HCT116 (cell line): Measurements from ENCODE around the gene CST11. TPM values are rescaled to one million over a fixed set of nuclear protein-coding genes. Genes with fewer than 3 reads are reported as not detected.

Source experiments
- ATAC-seq: fragments of 200-7000 bp; cut with Tn5 transposase; 2 replicates; pipeline ENCODE4 v1.9.1; 2020; ENCODE audit warnings: mild to moderate bottlenecking, moderate library complexity
- BruUV-seq: library from RNA; stranded (reverse); fragments of 400-500 nt; replicated peaks from 2 replicates; lab custom pipeline; 2021; lab: Mats Ljungman, UMichigan
- CTCF ChIA-PET: fragments of 300-600 bp; sonication (Branson Sonifier 250); formaldehyde crosslinking; loops from one replicate; lab custom pipeline; 2021; ENCODE audit warnings: antibody characterized with exemption; lab: Charles Lee
- POLR2A ChIA-PET: fragments of 300-600, 350-600 bp; sonication (Branson Sonifier 250); formaldehyde crosslinking; loops from one replicate; lab custom pipeline; 2021; ENCODE audit warnings: antibody characterized with exemption; lab: Charles Lee
- RAD21 ChIA-PET, 2 experiments: fragments of 300-600 bp; sonication (Branson Sonifier 250); formaldehyde crosslinking; loops; one replicate each; lab custom pipeline; 2023; ENCODE audit warnings: low total read pairs in 2 of 2; ENCODE audit not compliant: uncharacterized antibody in 2 of 2, unreplicated experiment in 2 of 2, low non-redundant PET in 1 of 2; lab: Charles Lee
- DNase-seq: peaks from one replicate; pipeline ENCODE4 v3.0.0-alpha.2; 2010; ENCODE audit warnings: low read depth, low spot score
- H2AFZ ChIP-seq: fragments of 200-600 bp; shearing (Covaris generic), sonication (generic); 2 replicates; pipeline ENCODE4 v1.6.1; 2017; ENCODE audit warnings: low read depth, mixed run types, mixed read lengths, antibody characterized with exemption, low read length; ENCODE audit not compliant: poor library complexity, severe bottlenecking
- H3K27ac ChIP-seq: 2 replicates; pipeline ENCODE4 v1.5.1; 2012; ENCODE audit warnings: low read depth, low read length
- H3K27me3 ChIP-seq: fragments of 200-600 bp; sonication (generic); 2 replicates; pipeline ENCODE4 v1.6.1; 2016; ENCODE audit warnings: mixed run types, low read length, mixed read lengths; ENCODE audit not compliant: insufficient read depth
- H3K36me3 ChIP-seq, 2 experiments: fragments of 200-500 bp in 1 of 2; fragments of 200-600 bp in 1 of 2; sonication (Bioruptor generic) in 1 of 2; sonication (generic) in 1 of 2; 2 replicates each; pipeline versions ENCODE4 v1.5.1 to v1.6.1; 2014 to 2016; ENCODE audit warnings: low read length in 2 of 2, inconsistent platforms in 1 of 2, mixed read lengths in 1 of 2, mixed run types in 1 of 2; ENCODE audit not compliant: insufficient read depth in 2 of 2, control insufficient read depth in 1 of 2
- H3K4me1 ChIP-seq, 2 experiments: fragments of 200-600 bp in 1 of 2; sonication (generic) in 1 of 2; 2 replicates each; pipeline versions ENCODE4 v1.5.1 to v1.6.1; 2012 to 2017; ENCODE audit warnings: low read length in 2 of 2, inconsistent platforms in 1 of 2, mild to moderate bottlenecking in 1 of 2, mixed read lengths in 1 of 2, mixed run types in 1 of 2, moderate library complexity in 1 of 2; ENCODE audit not compliant: insufficient read depth in 2 of 2, control insufficient read depth in 1 of 2
- H3K4me2 ChIP-seq: fragments of 200-600 bp; sonication (generic); 2 replicates; pipeline ENCODE4 v1.6.1; 2017; ENCODE audit warnings: mixed run types, low read length, mixed read lengths
- H3K4me3 ChIP-seq, 2 experiments: fragments of 200-600 bp in 1 of 2; sonication (generic) in 1 of 2; replicated peaks in 1 of 2; 2 replicates each; pipeline ENCODE4 v1.5.1; 2011 to 2016; ENCODE audit warnings: low read length in 2 of 2, control low read depth in 1 of 2, low read depth in 1 of 2, mild to moderate bottlenecking in 1 of 2, mixed read lengths in 1 of 2, mixed run types in 1 of 2
- H3K79me2 ChIP-seq: fragments of 200-600 bp; sonication (generic); 2 replicates; pipeline ENCODE4 v1.6.1; 2017; ENCODE audit warnings: mild to moderate bottlenecking, mixed run types, low read length, moderate library complexity, mixed read lengths; ENCODE audit not compliant: insufficient read depth
- H3K9ac ChIP-seq: fragments of 200-600 bp; sonication (generic); 2 replicates; pipeline ENCODE4 v1.6.1; 2016; ENCODE audit warnings: low read length, mixed read lengths
- H3K9me2 ChIP-seq: fragments of 200-600 bp; sonication (generic), shearing (Covaris generic); 2 replicates; pipeline ENCODE4 v1.6.1; 2017; ENCODE audit warnings: mixed run types, mild to moderate bottlenecking, moderate library complexity; ENCODE audit not compliant: insufficient read depth
- H3K9me3 ChIP-seq, 2 experiments: fragments of 200-500 bp in 1 of 2; fragments of 200-600 bp in 1 of 2; sonication (Bioruptor generic) in 1 of 2; sonication (generic) in 1 of 2; 2 replicates each; pipeline ENCODE4 v1.6.1; 2014 to 2017; ENCODE audit warnings: low read length in 2 of 2, mixed read lengths in 2 of 2, inconsistent platforms in 1 of 2, low read depth in 1 of 2, mild to moderate bottlenecking in 1 of 2, mixed run types in 1 of 2, moderate library complexity in 1 of 2; ENCODE audit not compliant: control insufficient read depth in 1 of 2, insufficient read depth in 1 of 2
- H4K20me1 ChIP-seq: fragments of 200-600 bp; sonication (generic), shearing (Covaris generic); 2 replicates; pipeline ENCODE4 v1.6.1; 2017; ENCODE audit warnings: mixed run types, mild to moderate bottlenecking, moderate library complexity; ENCODE audit not compliant: insufficient read depth
- CEBPB ChIP-seq: IDR thresholded peaks from 2 replicates; pipeline ENCODE4 v1.6.1; 2012; ENCODE audit warnings: low read depth
- FOSL1 ChIP-seq: IDR thresholded peaks from 2 replicates; pipeline ENCODE4 v1.6.1; 2012; ENCODE audit warnings: low read depth
- JUND ChIP-seq: IDR thresholded peaks from 2 replicates; pipeline ENCODE4 v1.6.1; 2012
- POLR2AphosphoS5 ChIP-seq: IDR thresholded peaks from 2 replicates; pipeline ENCODE4 v1.6.1; 2011; ENCODE audit warnings: mild to moderate bottlenecking, low read depth, low read length, moderate library complexity
- RAD21 ChIP-seq: IDR thresholded peaks from 2 replicates; pipeline ENCODE4 v1.6.1; 2012; ENCODE audit warnings: low read depth, mild to moderate bottlenecking
- SP1 ChIP-seq: IDR thresholded peaks from 2 replicates; pipeline ENCODE4 v1.6.1; 2012; ENCODE audit warnings: low read depth
- TCF7L2 ChIP-seq: IDR thresholded peaks from 2 replicates; pipeline ENCODE4 v1.7.0; 2011; ENCODE audit warnings: borderline replicate concordance, inconsistent platforms; ENCODE audit not compliant: insufficient read depth, insufficient read length; ENCODE audit errors: extremely low read depth
- YY1 ChIP-seq: IDR thresholded peaks from 2 replicates; pipeline ENCODE4 v1.6.1; 2011; ENCODE audit warnings: low read length, low read depth, moderate library complexity, mild to moderate bottlenecking; ENCODE audit not compliant: insufficient replicate concordance; ENCODE audit errors: extremely low read depth
- intact Hi-C: fragments of 100-400 bp; cut with micrococcal nuclease; formaldehyde crosslinking; loops from 2 replicates; pipeline ENCODE4 v1.10.0; 2022
- total RNA-seq: library from RNA; stranded (reverse); gene quantifications from one replicate; pipeline ENCODE4 v1.2.1, GENCODE V29; 2021; ENCODE audit not compliant: unreplicated experiment
- TF ChIP-seq, protein P1 (sequence below): IDR thresholded peaks from 2 replicates; pipeline ENCODE4 v1.6.1; 2011; ENCODE audit warnings: mild to moderate bottlenecking, low read length, moderate library complexity; ENCODE audit not compliant: insufficient replicate concordance; ENCODE audit errors: extremely low read depth
- TF ChIP-seq, protein P2 (sequence below): IDR thresholded peaks from 2 replicates; pipeline ENCODE4 v1.6.1; 2012

CST11 gene
- total RNA-seq, 1 experiment from 2014 or later: not detected

DNA sequence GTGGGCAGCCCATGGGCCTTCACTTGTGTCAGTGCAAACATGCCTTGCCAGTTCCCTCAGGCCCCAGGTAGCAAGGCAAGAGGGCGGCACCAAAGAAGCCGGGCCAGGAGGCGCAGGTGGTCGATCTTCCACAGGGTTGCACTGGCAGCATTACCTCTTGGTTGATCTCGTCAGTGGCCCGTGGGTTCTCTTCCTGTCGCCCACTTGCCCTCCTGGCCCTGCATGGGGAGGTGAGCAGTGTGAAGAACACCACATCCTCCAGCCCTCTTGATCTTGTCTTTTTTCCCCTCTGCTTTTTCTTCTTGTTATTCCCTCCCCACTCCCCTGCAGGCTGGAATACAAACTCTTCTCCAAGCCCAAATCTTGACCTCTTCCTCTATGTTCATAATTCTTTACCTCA, 3.0 kb upstream of the CST11 start:
- Histone ChIP-seq H3K9ac (no peak overlapping the region), H3K9me3 (no peaks in the 10 kb centered on the region), H3K36me3 (no peaks in the 10 kb centered on the region), H4K20me1 (no peaks in the 10 kb centered on the region), H3K4me3 (no peak overlapping the region), H3K4me1 (no peaks in the 10 kb centered on the region), H3K79me2 (no peaks in the 10 kb centered on the region), H3K27me3 (peaks cover 13% of the 10 kb centered on the region; the same call in 1 of the 2 replicates), H3K27ac (no peak overlapping the region), H3K4me2 (no peak overlapping the region), H2AFZ (no peak overlapping the region), H3K9me2 (no peaks in the 10 kb centered on the region)
- POLR2A ChIA-PET: no interaction called here
- CTCF ChIA-PET: no interaction called here
- DNase-seq (no peak), ATAC-seq (no peak)
- intact Hi-C loops: no loop called here
- TF ChIP-seq, protein P1, sequence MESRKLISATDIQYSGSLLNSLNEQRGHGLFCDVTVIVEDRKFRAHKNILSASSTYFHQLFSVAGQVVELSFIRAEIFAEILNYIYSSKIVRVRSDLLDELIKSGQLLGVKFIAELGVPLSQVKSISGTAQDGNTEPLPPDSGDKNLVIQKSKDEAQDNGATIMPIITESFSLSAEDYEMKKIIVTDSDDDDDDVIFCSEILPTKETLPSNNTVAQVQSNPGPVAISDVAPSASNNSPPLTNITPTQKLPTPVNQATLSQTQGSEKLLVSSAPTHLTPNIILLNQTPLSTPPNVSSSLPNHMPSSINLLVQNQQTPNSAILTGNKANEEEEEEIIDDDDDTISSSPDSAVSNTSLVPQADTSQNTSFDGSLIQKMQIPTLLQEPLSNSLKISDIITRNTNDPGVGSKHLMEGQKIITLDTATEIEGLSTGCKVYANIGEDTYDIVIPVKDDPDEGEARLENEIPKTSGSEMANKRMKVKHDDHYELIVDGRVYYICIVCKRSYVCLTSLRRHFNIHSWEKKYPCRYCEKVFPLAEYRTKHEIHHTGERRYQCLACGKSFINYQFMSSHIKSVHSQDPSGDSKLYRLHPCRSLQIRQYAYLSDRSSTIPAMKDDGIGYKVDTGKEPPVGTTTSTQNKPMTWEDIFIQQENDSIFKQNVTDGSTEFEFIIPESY: no peak
- no peak for TF ChIP-seq FOSL1
- BruUV-seq: no TSS peak
- RAD21 ChIA-PET: no interaction called here

- intact Hi-C loops: no loop called here
- H3K27ac ChIP-seq: no peak overlapping the region
- H3K9me2 ChIP-seq: no peaks in the 10 kb centered on the region
- H3K36me3 ChIP-seq: no peaks in the 10 kb centered on the region
- no peaks in the 10 kb centered on the region for H3K9me3 ChIP-seq
- H3K27me3 ChIP-seq: peaks cover 10% of the 10 kb centered on the region; the same call in 1 of the 2 replicates
- ChIA-PET POLR2A (no interaction called here), CTCF (interaction anchor here (0.8 kb wide), 1 partner anchor 8 kb away, joined by 3 read pairs; no protein-coding TSS in a partner anchor), RAD21 (interaction anchor here in 1 of 2 experiments (0.6 kb wide), 1 partner anchor 38 kb away, joined by 4 read pairs; no protein-coding TSS in a partner anchor)
- DNase-seq (no peak), ATAC-seq (no peak)
- H4K20me1 ChIP-seq: no peaks in the 10 kb centered on the region
- TF ChIP-seq SP1 (no peak), JUND (no peak), POLR2AphosphoS5 (no peak), YY1 (no peak), TCF7L2 (no peak), RAD21 (no peak), CEBPB (no peak)
- TF ChIP-seq, protein P1: no peak
- TF ChIP-seq, protein P2, sequence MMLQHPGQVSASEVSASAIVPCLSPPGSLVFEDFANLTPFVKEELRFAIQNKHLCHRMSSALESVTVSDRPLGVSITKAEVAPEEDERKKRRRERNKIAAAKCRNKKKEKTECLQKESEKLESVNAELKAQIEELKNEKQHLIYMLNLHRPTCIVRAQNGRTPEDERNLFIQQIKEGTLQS: no peak
- H3K79me2 ChIP-seq: no peaks in the 10 kb centered on the region
- H3K9ac ChIP-seq: no peak overlapping the region
- H2AFZ ChIP-seq: no peak overlapping the region
- no peak overlapping the region for H3K4me3 ChIP-seq
- no TSS peak for BruUV-seq
- H3K4me1 ChIP-seq: no peaks in the 10 kb centered on the region
- H3K4me2 ChIP-seq: no peak overlapping the region
These were observed 2.1 kb upstream of the CST11 start for GRCh38 chr20:23454816-23455215.
